K562 (cell line): Measurements from ENCODE around the gene CCDC174. TPM values are rescaled to one million over a fixed set of nuclear protein-coding genes. Genes with fewer than 3 reads are reported as not detected.

Source experiments
- ATAC-seq: fragments of 200-7000 bp; cut with Tn5 transposase; 3 replicates; pipeline ENCODE4 v1.9.1; 2020; ENCODE audit warnings: moderate library complexity
- BruUV-seq: library from RNA; stranded (reverse); fragments of 400-500 nt; replicated peaks from 2 replicates; lab custom pipeline; 2021; lab: Mats Ljungman, UMichigan
- CTCF ChIA-PET: fragments of 300-600 bp; formaldehyde crosslinking; extraction: SDS; loops from one replicate; lab custom pipeline; 2021; ENCODE audit warnings: low intra/inter-chr PET ratio; lab: Yijun Ruan, JAX
- POLR2A ChIA-PET: fragments of 300-600, 350-650 bp; sonication (Branson Sonifier 250); formaldehyde crosslinking; extraction: SDS; loops from one replicate; lab custom pipeline; 2021; ENCODE audit warnings: antibody characterized with exemption, inconsistent platforms; lab: Yijun Ruan, JAX
- DNase-seq, 4 experiments: peaks; one replicate each; pipeline versions ENCODE4 v3.0.0 to v3.0.0-alpha.2; 2011 to 2018; ENCODE audit warnings: low spot score in 3 of 4, mixed read lengths in 3 of 4; ENCODE audit errors: extremely low read depth in 1 of 4
- FAIRE-seq: peaks from 2 replicates; lab custom pipeline; 2011; peaks lifted over from hg19 to GRCh38; lab: Jason Lieb, UNC
- H2AFZ ChIP-seq: 2 replicates; pipeline ENCODE4 v1.6.0; 2011; ENCODE audit warnings: low read depth, low read length, control low read depth, inconsistent platforms
- H3K27ac ChIP-seq: fragments of 200-600 bp; 3 replicates; pipeline ENCODE4 v1.8.0; 2011; ENCODE audit warnings: low read depth, mild to moderate bottlenecking, control low read depth, inconsistent platforms, low read length, moderate library complexity, mixed read lengths; ENCODE audit errors: extremely low read depth
- H3K27me3 ChIP-seq, 2 experiments: fragments of 300-600 bp in 1 of 2; 2 replicates in 1 of 2; 3 replicates in 1 of 2; pipeline versions ENCODE4 v1.6.0 to v1.8.0; 2011; ENCODE audit warnings: inconsistent platforms in 2 of 2, low read length in 2 of 2, mild to moderate bottlenecking in 1 of 2, mixed read lengths in 1 of 2, moderate library complexity in 1 of 2; ENCODE audit not compliant: control insufficient read depth in 2 of 2, insufficient read depth in 2 of 2
- H3K36me3 ChIP-seq: fragments of 300-600 bp; 3 replicates; pipeline ENCODE4 v1.8.0; 2011; ENCODE audit warnings: mild to moderate bottlenecking, low read length, inconsistent platforms; ENCODE audit not compliant: control insufficient read depth, insufficient read depth
- H3K4me1 ChIP-seq, 2 experiments: fragments of 200-600 bp in 1 of 2; replicated peaks in 1 of 2; 2 replicates in 1 of 2; 3 replicates in 1 of 2; pipeline versions ENCODE4 v1.5.1 to v1.8.0; 2011; ENCODE audit warnings: inconsistent platforms in 2 of 2, low read length in 2 of 2, mild to moderate bottlenecking in 1 of 2, mixed read lengths in 1 of 2, moderate library complexity in 1 of 2; ENCODE audit not compliant: control insufficient read depth in 2 of 2, insufficient read depth in 2 of 2
- H3K4me2 ChIP-seq: 2 replicates; pipeline ENCODE4 v1.6.1; 2011; ENCODE audit warnings: low read length, control low read depth, inconsistent platforms, mixed read lengths; ENCODE audit not compliant: insufficient read depth
- H3K4me3 ChIP-seq: fragments of 200-600 bp; sonication (generic), shearing (Covaris generic); 2 replicates; pipeline ENCODE4 v1.5.1; 2016; ENCODE audit warnings: control low read depth, inconsistent platforms
- H3K79me2 ChIP-seq: fragments of 200-600 bp; 3 replicates; pipeline ENCODE4 v1.8.0; 2011; ENCODE audit warnings: low read length, inconsistent platforms; ENCODE audit not compliant: control insufficient read depth, insufficient read depth
- H3K9ac ChIP-seq, 2 experiments: 2 replicates each; pipeline versions ENCODE4 v1.6.0 to v1.6.1; 2011; ENCODE audit warnings: low read depth in 2 of 2, low read length in 2 of 2, control low read depth in 1 of 2, inconsistent platforms in 1 of 2, mild to moderate bottlenecking in 1 of 2, mixed read lengths in 1 of 2; ENCODE audit not compliant: insufficient read depth in 1 of 2
- H3K9me1 ChIP-seq: one replicate; pipeline ENCODE4 v1.6.0; 2011; ENCODE audit warnings: inconsistent platforms, mild to moderate bottlenecking, low read length, moderate library complexity; ENCODE audit not compliant: control insufficient read depth, insufficient read depth
- H3K9me3 ChIP-seq: replicated peaks from 2 replicates; pipeline ENCODE4 v1.5.1; 2011; ENCODE audit warnings: low read depth, low read length, inconsistent platforms; ENCODE audit not compliant: control insufficient read depth, insufficient read depth
- H4K20me1 ChIP-seq: replicated peaks from 2 replicates; pipeline ENCODE4 v1.6.1; 2011; ENCODE audit warnings: low read length, inconsistent platforms, mixed read lengths; ENCODE audit not compliant: control insufficient read depth, insufficient read depth
- BACH1 ChIP-seq: fragments of 200-800 bp; sonication (Bioruptor generic); IDR thresholded peaks from 2 replicates; pipeline ENCODE4 v1.6.1; 2016; ENCODE audit warnings: missing genetic modification characterization, missing compliant biosample characterization
- HNRNPH1 ChIP-seq: fragments of 200-400 bp; formaldehyde crosslinking; optimal IDR thresholded peaks from 2 replicates; pipeline ENCODE3; 2017; ENCODE audit warnings: low read depth, mild to moderate bottlenecking, low read length, moderate library complexity
- MEIS2 ChIP-seq: fragments of 450-650 bp; IDR thresholded peaks from 2 replicates; pipeline ENCODE4 v1.6.1; 2014; ENCODE audit warnings: mild to moderate bottlenecking; ENCODE audit not compliant: partially characterized antibody
- NELFE ChIP-seq: IDR thresholded peaks from 2 replicates; pipeline ENCODE4 v1.6.1; 2011; ENCODE audit warnings: mild to moderate bottlenecking; ENCODE audit not compliant: insufficient read depth, insufficient read length
- ZNF124 ChIP-seq: sonication (generic); formaldehyde crosslinking; IDR thresholded peaks from 2 replicates; pipeline ENCODE4 v1.8.1; 2022; ENCODE audit warnings: missing genetic modification reagents
- WGBS: fragments of 100-300 bp; shearing (Covaris generic); methylation state at CpG from one replicate; pipeline ENCODE4 v1.1.6; 2016; ENCODE audit warnings: low coverage, mixed read lengths; ENCODE audit not compliant: insufficient coverage; ENCODE audit errors: missing lambda C conversion rate; 5-methylcytosine and 5-hydroxymethylcytosine counted together
- in situ Hi-C: fragments of 300-500 bp; cut with MboI; formaldehyde crosslinking; loops from 4 replicates; pipeline ENCODE4 v1.15.0; 2018; ENCODE audit warnings: inconsistent platforms, mixed read lengths
- intact Hi-C: fragments of 100-400 bp; cut with micrococcal nuclease; formaldehyde crosslinking; loops from 2 replicates; pipeline ENCODE4 v1.14.2; 2022
- polyA plus RNA-seq, 8 experiments: library from polyadenylated mRNA; depleted of rRNA in 4 of 8; stranded (reverse) in 5 of 8; unstranded in 3 of 8; fragments of >200 nt; fragmentation: Nextera tagmentation in 2 of 8; fragmentation: Illumina TruSeq in 1 of 8; extraction: Ambion mirVana in 2 of 8; extraction: Trizol in 1 of 8; gene quantifications; 2 replicates each; pipeline versions ENCODE4 v1.2.1 to v1.2.3, GENCODE V29; 2011 to 2014; ENCODE audit warnings: inconsistent platforms in 1 of 8, missing spikeins in 1 of 8
- total RNA-seq, 7 experiments: library from RNA; depleted of rRNA in 6 of 7; stranded (reverse); fragments of >200 nt in 6 of 7; fragmentation: Illumina TruSeq in 2 of 7; extraction: Trizol in 2 of 7; gene quantifications; 2 replicates each; pipeline versions ENCODE4 v1.2.1 to v1.2.3, GENCODE V29; 2011 to 2021; ENCODE audit warnings: low replicate concordance in 1 of 7
- TF ChIP-seq, protein P1 (sequence below): sonication (generic); formaldehyde crosslinking; IDR thresholded peaks from 2 replicates; pipeline ENCODE4 v1.8.1; 2023; ENCODE audit warnings: mild to moderate bottlenecking, missing genetic modification reagents
- TF ChIP-seq, protein P2 (sequence below): fragments of 150-350 bp; conservative IDR thresholded peaks from 2 replicates; pipeline ENCODE4 v1.6.1; 2014; ENCODE audit warnings: low read length
- TF ChIP-seq, protein P3 (sequence below): sonication (generic); IDR thresholded peaks from 2 replicates; pipeline ENCODE4 v1.6.1; 2016

Gene CCDC174
- total and polyA plus RNA-seq, 9 of the 15 experiments (the other 6 are each of a cell fraction or from before 2014, with no cell fraction given), result 7.4 to 41.0 (median 28.5) TPM

DNA sequence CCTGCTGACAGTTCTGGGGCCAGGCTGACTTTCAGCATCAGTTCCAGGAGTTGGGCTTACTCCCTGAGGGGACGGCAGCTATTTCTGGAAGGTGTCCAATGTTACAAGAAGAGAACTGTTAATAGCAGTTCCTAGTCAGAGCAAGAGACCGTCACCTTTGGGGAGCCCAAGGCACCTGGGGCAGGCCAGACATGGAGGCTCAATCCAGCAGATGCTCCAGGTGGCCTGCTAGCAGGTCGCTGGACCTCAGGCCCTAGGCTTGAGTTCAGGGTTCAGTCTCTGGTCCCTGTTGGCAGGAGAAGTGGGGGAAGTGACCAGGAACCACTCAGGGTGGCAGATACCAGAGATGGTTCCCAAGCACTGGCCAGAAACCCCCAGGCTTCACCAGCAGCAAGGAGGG, 49.3 kb downstream of the CCDC174 start (continued):
- TF ChIP-seq, protein P1, sequence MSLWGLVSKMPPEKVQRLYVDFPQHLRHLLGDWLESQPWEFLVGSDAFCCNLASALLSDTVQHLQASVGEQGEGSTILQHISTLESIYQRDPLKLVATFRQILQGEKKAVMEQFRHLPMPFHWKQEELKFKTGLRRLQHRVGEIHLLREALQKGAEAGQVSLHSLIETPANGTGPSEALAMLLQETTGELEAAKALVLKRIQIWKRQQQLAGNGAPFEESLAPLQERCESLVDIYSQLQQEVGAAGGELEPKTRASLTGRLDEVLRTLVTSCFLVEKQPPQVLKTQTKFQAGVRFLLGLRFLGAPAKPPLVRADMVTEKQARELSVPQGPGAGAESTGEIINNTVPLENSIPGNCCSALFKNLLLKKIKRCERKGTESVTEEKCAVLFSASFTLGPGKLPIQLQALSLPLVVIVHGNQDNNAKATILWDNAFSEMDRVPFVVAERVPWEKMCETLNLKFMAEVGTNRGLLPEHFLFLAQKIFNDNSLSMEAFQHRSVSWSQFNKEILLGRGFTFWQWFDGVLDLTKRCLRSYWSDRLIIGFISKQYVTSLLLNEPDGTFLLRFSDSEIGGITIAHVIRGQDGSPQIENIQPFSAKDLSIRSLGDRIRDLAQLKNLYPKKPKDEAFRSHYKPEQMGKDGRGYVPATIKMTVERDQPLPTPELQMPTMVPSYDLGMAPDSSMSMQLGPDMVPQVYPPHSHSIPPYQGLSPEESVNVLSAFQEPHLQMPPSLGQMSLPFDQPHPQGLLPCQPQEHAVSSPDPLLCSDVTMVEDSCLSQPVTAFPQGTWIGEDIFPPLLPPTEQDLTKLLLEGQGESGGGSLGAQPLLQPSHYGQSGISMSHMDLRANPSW, result no peak
- TF ChIP-seq, protein P2, sequence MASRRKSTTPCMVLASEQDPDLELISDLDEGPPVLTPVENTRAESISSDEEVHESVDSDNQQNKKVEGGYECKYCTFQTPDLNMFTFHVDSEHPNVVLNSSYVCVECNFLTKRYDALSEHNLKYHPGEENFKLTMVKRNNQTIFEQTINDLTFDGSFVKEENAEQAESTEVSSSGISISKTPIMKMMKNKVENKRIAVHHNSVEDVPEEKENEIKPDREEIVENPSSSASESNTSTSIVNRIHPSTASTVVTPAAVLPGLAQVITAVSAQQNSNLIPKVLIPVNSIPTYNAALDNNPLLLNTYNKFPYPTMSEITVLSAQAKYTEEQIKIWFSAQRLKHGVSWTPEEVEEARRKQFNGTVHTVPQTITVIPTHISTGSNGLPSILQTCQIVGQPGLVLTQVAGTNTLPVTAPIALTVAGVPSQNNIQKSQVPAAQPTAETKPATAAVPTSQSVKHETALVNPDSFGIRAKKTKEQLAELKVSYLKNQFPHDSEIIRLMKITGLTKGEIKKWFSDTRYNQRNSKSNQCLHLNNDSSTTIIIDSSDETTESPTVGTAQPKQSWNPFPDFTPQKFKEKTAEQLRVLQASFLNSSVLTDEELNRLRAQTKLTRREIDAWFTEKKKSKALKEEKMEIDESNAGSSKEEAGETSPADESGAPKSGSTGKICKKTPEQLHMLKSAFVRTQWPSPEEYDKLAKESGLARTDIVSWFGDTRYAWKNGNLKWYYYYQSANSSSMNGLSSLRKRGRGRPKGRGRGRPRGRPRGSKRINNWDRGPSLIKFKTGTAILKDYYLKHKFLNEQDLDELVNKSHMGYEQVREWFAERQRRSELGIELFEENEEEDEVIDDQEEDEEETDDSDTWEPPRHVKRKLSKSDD, result no peak
- no peak for TF ChIP-seq BACH1 (tag)
- TF ChIP-seq NELFE, result no peak

DNA sequence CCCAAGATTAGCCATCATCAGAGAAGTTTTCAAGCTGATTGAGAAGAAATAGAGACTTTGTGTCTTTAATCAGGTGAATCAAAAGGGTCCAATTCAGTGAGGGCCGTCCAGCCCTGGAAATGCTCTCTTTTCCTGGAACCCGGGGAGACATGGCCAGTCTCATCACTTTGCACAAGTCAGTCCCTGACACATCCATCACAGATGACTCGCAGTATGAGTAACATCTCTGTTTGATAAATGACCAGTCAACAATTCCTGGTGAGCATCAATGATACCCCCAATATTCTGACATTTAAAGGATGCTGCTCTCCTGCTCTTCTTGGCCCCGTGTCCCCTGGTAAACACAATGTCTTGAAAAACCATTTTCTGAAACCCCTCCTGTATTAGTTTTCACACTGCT, 50.1 kb downstream of the CCDC174 start:
- in situ Hi-C loops, result no loop called here
- Histone ChIP-seq H3K36me3 (no peaks in the 10 kb centered on the region), H3K4me3 (no peak overlapping the region), H2AFZ (no peak overlapping the region), H3K27ac (no peak overlapping the region), H3K4me1 (no peaks in the 10 kb centered on the region), H3K9me1 (no peaks in the 10 kb centered on the region), H4K20me1 (no peaks in the 10 kb centered on the region), H3K9me3 (no peaks in the 10 kb centered on the region), H3K27me3 (peaks cover 3 to 22% of the 10 kb centered on the region in 2 experiments; a peak in 3 of 5 replicates), H3K4me2 (no peak overlapping the region), H3K79me2 (no peaks in the 10 kb centered on the region), H3K9ac (no peak overlapping the region)
- ChIA-PET CTCF (no interaction called here), POLR2A (interaction anchor here (0.6 to 1.8 kb wide), 4 partner anchors 10 to 858 kb away, joined by 3 to 4 read pairs (median 4); no protein-coding TSS in a partner anchor)
- ATAC-seq (no peak), DNase-seq (no peak), FAIRE-seq (peak; percentile 42)
- no TSS peak for BruUV-seq
- intact Hi-C loops, result no loop called here
- peak; percentile 7 for TF ChIP-seq MEIS2
- no peak for TF ChIP-seq HNRNPH1
- TF ChIP-seq, protein P3, sequence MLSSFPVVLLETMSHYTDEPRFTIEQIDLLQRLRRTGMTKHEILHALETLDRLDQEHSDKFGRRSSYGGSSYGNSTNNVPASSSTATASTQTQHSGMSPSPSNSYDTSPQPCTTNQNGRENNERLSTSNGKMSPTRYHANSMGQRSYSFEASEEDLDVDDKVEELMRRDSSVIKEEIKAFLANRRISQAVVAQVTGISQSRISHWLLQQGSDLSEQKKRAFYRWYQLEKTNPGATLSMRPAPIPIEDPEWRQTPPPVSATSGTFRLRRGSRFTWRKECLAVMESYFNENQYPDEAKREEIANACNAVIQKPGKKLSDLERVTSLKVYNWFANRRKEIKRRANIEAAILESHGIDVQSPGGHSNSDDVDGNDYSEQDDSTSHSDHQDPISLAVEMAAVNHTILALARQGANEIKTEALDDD, result no peak
- no peak for TF ChIP-seq ZNF124
- WGBS, result 0% methylated on average over 4 of the region's 4 CpGs
